Spleen (tissue), 11 donors: ENCODE measurements around the gene MCEE. TPM values are rescaled to one million over a fixed set of nuclear protein-coding genes. Genes with fewer than 3 reads are reported as not detected.
"Not testable (repeated sequence)": the region's sequence is repeated elsewhere in the genome, so short reads cannot be mapped to it uniquely, and the experiment has no call there.

ENCODE experiments used
- DNase-seq: peaks from one replicate; pipeline ENCODE4 v3.0.0-alpha.2; 2020
- H3K27ac ChIP-seq, 8 donors: fragments of 200-600 bp; sonication (generic) in 7 of 8; 1 replicate in 4 of 8; 2 replicates in 4 of 8; pipeline versions ENCODE4 v1.5.0 to v1.8.0; 2016 to 2021; ENCODE audit warnings: inconsistent platforms in 4 of 8, mild to moderate bottlenecking in 4 of 8, moderate library complexity in 1 of 8
- H3K27me3 ChIP-seq, 7 donors: fragments of 200-600 bp; sonication (generic) in 6 of 7; replicated peaks in 1 of 7; 1 replicate in 4 of 7; 2 replicates in 3 of 7; pipeline versions ENCODE4 v1.5.0 to v1.8.0; 2016 to 2021; ENCODE audit warnings: inconsistent platforms in 3 of 7, mild to moderate bottlenecking in 1 of 7
- H3K36me3 ChIP-seq, 6 donors: fragments of 200-600 bp; sonication (generic) in 5 of 6; 1 replicate in 4 of 6; 2 replicates in 2 of 6; pipeline versions ENCODE4 v1.5.0 to v1.8.0; 2016 to 2021; ENCODE audit warnings: inconsistent platforms in 2 of 6
- H3K4me1 ChIP-seq, 6 donors: fragments of 200-600 bp; sonication (generic) in 5 of 6; 1 replicate in 3 of 6; 2 replicates in 3 of 6; pipeline versions ENCODE4 v1.5.0 to v1.8.0; 2016 to 2021; ENCODE audit warnings: inconsistent platforms in 3 of 6
- H3K4me3 ChIP-seq, 8 donors: fragments of 200-600 bp; sonication (generic) in 7 of 8; 1 replicate in 4 of 8; 2 replicates in 4 of 8; pipeline versions ENCODE4 v1.5.0 to v1.8.0; 2016 to 2021; ENCODE audit warnings: inconsistent platforms in 4 of 8, mild to moderate bottlenecking in 4 of 8, moderate library complexity in 2 of 8
- H3K9me3 ChIP-seq, 8 donors: fragments of 200-600 bp; sonication (generic) in 7 of 8; 1 replicate in 4 of 8; 2 replicates in 4 of 8; pipeline versions ENCODE4 v1.5.0 to v1.8.0; 2016 to 2021; ENCODE audit warnings: inconsistent platforms in 4 of 8
- POLR2A ChIP-seq, 3 donors: fragments of 450-650 bp; IDR thresholded peaks; one replicate each; pipeline ENCODE4 v1.5.1; 2017; ENCODE audit warnings: antibody characterized with exemption in 3 of 3, mild to moderate bottlenecking in 1 of 3
- POLR2AphosphoS5 ChIP-seq, 3 donors: sonication (generic); formaldehyde crosslinking; IDR thresholded peaks; one replicate each; pipeline ENCODE4 v1.5.1; 2017; ENCODE audit warnings: antibody characterized with exemption in 3 of 3
- WGBS, 5 donors: extraction: QIAGEN DNeasy Blood & Tissue Kit in 3 of 5; methylation state at CpG; one replicate each; pipeline versions ENCODE4 v1.1.5 to v1.1.7; 2013 to 2018; 5-methylcytosine and 5-hydroxymethylcytosine counted together
- intact Hi-C: fragments of 100-400 bp; cut with DNase I; formaldehyde crosslinking; loops from one replicate; pipeline ENCODE4 v1.15.0; 2023; ENCODE audit warnings: low total_unique reads
- polyA plus RNA-seq, 3 donors: library from polyadenylated mRNA; stranded (reverse); fragments of 200-250 nt; gene quantifications; one replicate each; pipeline ENCODE4 v1.2.1, GENCODE V29; 2013
- total RNA-seq, 7 donors: library from RNA; depleted of rRNA in 3 of 7; stranded (reverse); fragments of >200 nt in 3 of 7; fragmentation: NEBNext Ultra II Directional in 4 of 7; extraction: Animal tissue kit (Norgen Biotek cat#: 25700) in 4 of 7; gene quantifications; one replicate each; pipeline versions ENCODE4 v1.1.0 to v1.2.1, GENCODE V29; 2016 to 2021
- TF ChIP-seq, protein P1 (sequence below), 11 experiments: fragments of 200-600 bp in 7 of 11; fragments of 450-650 bp in 4 of 11; sonication (generic) in 4 of 11; IDR thresholded peaks in 8 of 11; conservative IDR thresholded peaks in 3 of 11; 1 replicate in 7 of 11; 2 replicates in 4 of 11; pipeline versions ENCODE4 v1.4.0 to v1.8.0; 2016 to 2021; ENCODE audit warnings: antibody characterized with exemption in 11 of 11, inconsistent platforms in 4 of 11, mild to moderate bottlenecking in 1 of 11
- donor health status: healthy with polysubstance abuse.
- donor health status: DM: no; HTN: no; CAD: no; lungs with moderate emphysema.
- donor health status: DM: no; HTN: no; CAD: no.
- donor health status: Bipolar disorder and iron deficiency.
- donor health status: healthy.
- donor health status: DM: no; HTN: no; CAD: no.
- donor health status: DM: yes; HTN: yes; CAD: no.

MCEE gene
- total and polyA plus RNA-seq, 10 donors, result 10.4 to 21.8 (median 16.0) TPM

DNA sequence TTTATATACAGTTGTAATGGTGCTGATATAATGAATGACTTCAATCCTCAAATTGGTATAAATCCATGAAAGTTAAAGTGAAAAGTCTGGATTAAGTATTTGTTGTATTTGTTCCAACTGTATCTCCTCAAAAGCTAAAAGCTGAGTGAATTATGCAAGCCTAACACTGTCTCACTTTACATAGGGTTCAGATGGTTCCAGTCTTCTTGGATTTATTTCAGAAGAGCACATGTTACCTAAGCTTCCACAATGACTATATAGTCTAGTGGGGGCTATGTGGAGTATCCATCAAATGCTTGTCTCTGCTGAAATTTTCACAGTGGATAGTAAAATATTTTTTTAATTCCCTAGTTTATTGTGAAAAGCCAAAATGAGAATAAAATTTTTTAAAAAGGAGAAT is 13.0 kb downstream of the MCEE start:
- TF ChIP-seq POLR2A (IDR thresholded peaks at IDR 0.05) (no peak), POLR2AphosphoS5 (IDR thresholded peaks at IDR 0.05) (no peak)
- TF ChIP-seq, protein P1, sequence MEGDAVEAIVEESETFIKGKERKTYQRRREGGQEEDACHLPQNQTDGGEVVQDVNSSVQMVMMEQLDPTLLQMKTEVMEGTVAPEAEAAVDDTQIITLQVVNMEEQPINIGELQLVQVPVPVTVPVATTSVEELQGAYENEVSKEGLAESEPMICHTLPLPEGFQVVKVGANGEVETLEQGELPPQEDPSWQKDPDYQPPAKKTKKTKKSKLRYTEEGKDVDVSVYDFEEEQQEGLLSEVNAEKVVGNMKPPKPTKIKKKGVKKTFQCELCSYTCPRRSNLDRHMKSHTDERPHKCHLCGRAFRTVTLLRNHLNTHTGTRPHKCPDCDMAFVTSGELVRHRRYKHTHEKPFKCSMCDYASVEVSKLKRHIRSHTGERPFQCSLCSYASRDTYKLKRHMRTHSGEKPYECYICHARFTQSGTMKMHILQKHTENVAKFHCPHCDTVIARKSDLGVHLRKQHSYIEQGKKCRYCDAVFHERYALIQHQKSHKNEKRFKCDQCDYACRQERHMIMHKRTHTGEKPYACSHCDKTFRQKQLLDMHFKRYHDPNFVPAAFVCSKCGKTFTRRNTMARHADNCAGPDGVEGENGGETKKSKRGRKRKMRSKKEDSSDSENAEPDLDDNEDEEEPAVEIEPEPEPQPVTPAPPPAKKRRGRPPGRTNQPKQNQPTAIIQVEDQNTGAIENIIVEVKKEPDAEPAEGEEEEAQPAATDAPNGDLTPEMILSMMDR (IDR thresholded peaks at IDR 0.05 in 8 of 11, conservative IDR thresholded peaks at IDR 0.05 in 3 of 11), result no peak
- intact Hi-C loops, result no loop called here
- peaks cover 0 to 98% (median 25%) of the 10 kb centered on the region in 6 donors for H3K36me3 ChIP-seq
- H3K27ac ChIP-seq, result no peak overlapping the region
- H3K27me3 ChIP-seq, result no peaks in the 10 kb centered on the region
- no peaks in the 10 kb centered on the region for H3K4me1 ChIP-seq
- DNase-seq, result no peak
- no peaks in the 10 kb centered on the region for H3K9me3 ChIP-seq
- no peak overlapping the region for H3K4me3 ChIP-seq

GRCh38 chr2:71113843-71114242 is 16.2 kb downstream of the MCEE start:
- H3K36me3 ChIP-seq, result peaks cover 0 to 91% (median 23%) of the 10 kb centered on the region in 6 donors
- H3K4me3 ChIP-seq, result no peak overlapping the region
- TF ChIP-seq, protein P1 (IDR thresholded peaks at IDR 0.05 in 8 of 11, conservative IDR thresholded peaks at IDR 0.05 in 3 of 11), result no peak
- TF ChIP-seq POLR2A (IDR thresholded peaks at IDR 0.05) (no peak), POLR2AphosphoS5 (IDR thresholded peaks at IDR 0.05) (no peak)
- no peaks in the 10 kb centered on the region for H3K9me3 ChIP-seq
- no peak for DNase-seq
- H3K27me3 ChIP-seq, result no peaks in the 10 kb centered on the region
- WGBS, 5 donors, result 93 to 97% (median 96%) methylated on average over 1 of the region's 1 CpG
- intact Hi-C loops, result no loop called here
- H3K4me1 ChIP-seq, result no peaks in the 10 kb centered on the region
- H3K27ac ChIP-seq, result no peak overlapping the region

DNA sequence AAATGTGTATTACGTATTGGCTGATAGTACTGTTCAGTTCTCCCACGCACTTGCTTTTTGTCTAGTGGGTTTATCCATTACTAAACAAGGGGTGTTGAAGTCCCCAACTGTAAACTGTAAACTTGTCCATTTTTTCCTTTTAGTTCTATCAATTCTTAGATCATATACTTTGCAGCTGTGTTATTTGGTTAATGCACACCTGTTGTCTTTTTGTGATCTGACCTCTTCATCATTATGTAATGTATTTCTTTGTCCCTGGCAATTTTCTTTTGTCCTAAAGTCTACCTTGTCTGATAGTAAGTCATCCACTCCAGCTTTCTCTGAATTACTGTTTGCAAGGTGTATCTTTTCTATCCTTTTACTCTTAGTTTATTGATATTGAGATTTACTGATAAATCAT is 21.9 kb downstream of the MCEE start:
- H3K36me3 ChIP-seq, result peaks cover 0 to 40% (median 12%) of the 10 kb centered on the region in 6 donors
- DNase-seq, result no peak
- no peaks in the 10 kb centered on the region for H3K9me3 ChIP-seq
- H3K27me3 ChIP-seq, result no peaks in the 10 kb centered on the region
- intact Hi-C loops, result no loop called here
- 90 to 100% (median 95%) methylated on average over 2 of the region's 2 CpGs for WGBS, 5 donors
- no peak overlapping the region for H3K4me3 ChIP-seq
- TF ChIP-seq, protein P1 (IDR thresholded peaks at IDR 0.05 in 8 of 11, conservative IDR thresholded peaks at IDR 0.05 in 3 of 11), result no peak
- TF ChIP-seq POLR2AphosphoS5 (IDR thresholded peaks at IDR 0.05) (no peak), POLR2A (IDR thresholded peaks at IDR 0.05) (no peak)
- no peak overlapping the region for H3K27ac ChIP-seq
- no peaks in the 10 kb centered on the region for H3K4me1 ChIP-seq

DNA sequence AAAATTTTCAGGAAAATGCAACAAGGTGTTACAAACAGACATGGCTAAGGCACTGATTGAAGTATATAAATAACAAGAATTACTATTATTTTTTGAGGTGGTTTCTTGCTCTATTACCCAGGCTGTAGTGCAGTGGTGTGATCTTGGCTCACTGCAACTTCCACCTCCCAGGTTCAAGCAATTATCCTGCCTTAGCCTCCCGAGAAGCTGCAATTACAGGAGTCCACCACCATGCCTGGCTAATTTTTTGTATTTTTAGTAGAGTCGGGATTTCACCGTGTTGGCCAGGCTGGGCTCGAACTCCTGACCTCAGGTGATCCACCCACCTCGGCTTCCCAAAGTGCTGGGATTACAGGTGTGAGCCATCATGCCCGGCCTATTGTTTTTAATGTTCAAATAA is 23.6 kb downstream of the MCEE start:
- H3K27me3 ChIP-seq, H3K9me3 ChIP-seq, H3K4me1 ChIP-seq, H3K4me3 ChIP-seq, DNase-seq, H3K27ac ChIP-seq, intact Hi-C loops: not testable (repeated sequence)
- H3K36me3 ChIP-seq, result peaks cover 0 to 25% (median 11%) of the 10 kb centered on the region in 6 donors
- WGBS, 5 donors, result 90 to 94% (median 91%) methylated on average over 6 of the region's 6 CpGs

GRCh38 chr2:71103809-71104208 is 26.2 kb downstream of the MCEE start:
- 85 to 93% (median 91%) methylated on average over 1 to 5 of the region's 5 CpGs for WGBS, 5 donors
- H3K4me3 ChIP-seq, result no peak overlapping the region
- intact Hi-C loops, result no loop called here
- H3K4me1 ChIP-seq, result peaks cover 0 to 5% (median 0%) of the 10 kb centered on the region in 6 donors
- no peak for DNase-seq
- peaks cover 0 to 5% (median 0%) of the 10 kb centered on the region in 6 donors for H3K36me3 ChIP-seq
- TF ChIP-seq, protein P1 (IDR thresholded peaks at IDR 0.05 in 8 of 11, conservative IDR thresholded peaks at IDR 0.05 in 3 of 11), result no peak
- TF ChIP-seq POLR2A (IDR thresholded peaks at IDR 0.05) (no peak), POLR2AphosphoS5 (IDR thresholded peaks at IDR 0.05) (no peak)
- no peaks in the 10 kb centered on the region for H3K27me3 ChIP-seq
- no peak overlapping the region for H3K27ac ChIP-seq
- H3K9me3 ChIP-seq, result no peaks in the 10 kb centered on the region
